Activated naive CD4-positive, alpha-beta T cell treated with Interleukin-2 at 50 U/mL for 16 hours (primary cell): ENCODE results near the gene RFK.
"Not testable (repeated sequence)": the region's sequence is repeated elsewhere in the genome, so short reads cannot be mapped to it uniquely, and the experiment has no call there.

Source experiments
- DNase-seq: peaks from one replicate; pipeline ENCODE4 v3.0.0-alpha.2; 2020

Gene RFK

DNA sequence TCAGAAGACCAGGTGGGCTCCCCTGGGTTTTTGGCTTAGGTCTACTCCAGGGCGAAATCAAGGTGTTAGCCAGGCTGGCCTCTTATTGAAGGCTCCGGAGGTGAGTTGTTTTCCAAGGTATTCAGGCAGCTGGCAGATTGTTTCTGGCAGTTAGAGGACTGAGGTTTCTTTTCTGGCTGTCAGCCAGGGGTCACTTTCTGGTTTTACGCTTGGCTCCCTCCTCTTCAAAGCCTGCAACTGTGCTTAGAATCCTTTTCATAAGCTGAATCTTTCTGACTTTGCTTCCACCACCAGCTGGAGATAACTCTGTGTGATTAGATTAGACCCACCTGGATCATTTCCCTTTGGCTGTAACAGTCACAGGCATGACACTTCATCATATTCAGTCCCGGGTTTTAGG lies 24.6 kb downstream of the RFK start:
- no peak for DNase-seq

DNA sequence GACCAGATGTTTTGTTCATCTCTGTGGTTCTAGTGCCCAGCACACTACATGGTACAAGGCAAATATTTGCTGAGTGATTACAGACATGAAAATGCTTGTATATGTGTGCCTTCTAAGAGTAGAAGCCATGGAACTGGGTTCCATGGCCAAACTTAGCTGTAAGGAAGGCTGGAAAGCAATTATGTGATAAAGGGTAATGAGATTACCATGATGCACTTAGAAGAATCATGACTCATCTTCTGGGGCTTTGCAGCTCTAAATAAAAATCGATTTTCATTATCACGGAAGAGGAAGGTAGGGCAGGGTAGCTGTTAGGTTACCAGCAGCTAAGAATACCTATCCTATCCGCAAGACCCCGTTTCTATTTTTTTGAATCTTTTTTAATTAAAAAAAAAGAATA lies 28.0 kb downstream of the RFK start:
- DNase-seq, result no peak

DNA sequence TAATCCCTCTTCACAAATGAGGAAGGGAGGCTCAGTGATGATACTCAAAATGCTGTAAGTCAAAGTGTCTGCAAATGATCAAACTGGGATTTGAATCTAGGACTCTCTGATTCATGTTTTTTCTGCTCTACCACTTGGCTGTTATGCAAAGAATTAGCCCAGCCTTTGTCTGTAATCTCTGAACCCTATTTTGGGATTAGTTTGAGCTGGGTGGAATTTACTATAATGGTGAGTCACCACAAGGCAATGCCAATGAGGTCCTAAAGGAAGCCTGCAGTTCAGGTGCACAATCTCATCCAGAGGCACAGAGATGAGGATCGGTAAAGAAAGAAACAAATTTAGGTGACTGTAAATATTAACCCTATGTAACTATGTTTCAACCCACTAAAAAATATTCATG lies 29.2 kb downstream of the RFK start:
- no peak for DNase-seq

DNA sequence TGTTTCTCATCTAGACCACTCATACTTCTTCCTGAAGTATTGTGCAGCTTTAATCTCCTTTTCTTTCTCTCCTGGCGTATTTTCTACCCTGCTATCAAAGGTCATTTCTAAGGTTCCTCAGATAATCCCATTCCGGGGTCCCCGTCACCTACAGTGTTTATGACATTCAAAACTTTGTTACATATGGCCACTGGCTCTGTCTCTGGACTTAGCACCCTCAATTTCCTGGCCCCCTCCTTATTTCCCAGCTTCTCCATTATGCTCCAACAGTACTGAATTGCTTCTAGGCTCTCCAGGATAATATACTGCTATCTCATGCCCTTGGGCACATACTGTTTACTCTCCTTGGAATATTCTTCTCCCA lies 31.2 kb downstream of the RFK start:
- DNase-seq, result no peak

DNA sequence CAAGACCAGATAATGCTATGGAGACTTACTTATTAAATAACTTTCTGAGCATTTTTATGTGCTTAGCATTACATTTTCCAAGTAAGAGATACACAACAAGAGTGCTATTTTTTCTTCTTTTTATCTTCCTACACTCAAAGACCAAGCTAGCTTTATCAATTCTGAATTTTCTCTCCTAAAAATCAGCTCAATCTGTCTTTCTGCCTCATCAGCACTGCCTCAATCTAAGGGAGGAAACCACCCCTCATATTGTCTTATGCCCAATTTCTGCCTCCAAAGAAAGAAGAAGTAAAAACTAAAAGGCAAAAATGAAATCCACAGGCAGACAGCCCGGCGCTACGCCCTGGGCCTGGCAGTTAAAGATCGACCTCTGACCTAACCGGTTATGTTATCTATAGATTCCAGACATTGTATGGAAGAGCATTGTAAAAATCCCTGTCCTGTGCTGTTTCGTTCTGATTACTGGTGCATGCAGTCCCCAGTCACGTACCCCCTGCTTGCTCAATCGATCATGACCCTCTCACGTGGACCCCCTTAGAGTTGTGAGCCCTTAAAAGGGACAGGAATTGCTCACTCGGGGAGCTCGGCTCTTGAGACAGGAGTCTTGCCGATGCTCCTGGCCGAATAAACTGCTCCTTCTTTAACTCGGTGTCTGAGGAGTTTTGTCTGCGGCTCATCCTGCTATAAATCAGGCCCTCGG lies 31.7 kb downstream of the RFK start:
- DNase-seq, result not testable (repeated sequence)

DNA sequence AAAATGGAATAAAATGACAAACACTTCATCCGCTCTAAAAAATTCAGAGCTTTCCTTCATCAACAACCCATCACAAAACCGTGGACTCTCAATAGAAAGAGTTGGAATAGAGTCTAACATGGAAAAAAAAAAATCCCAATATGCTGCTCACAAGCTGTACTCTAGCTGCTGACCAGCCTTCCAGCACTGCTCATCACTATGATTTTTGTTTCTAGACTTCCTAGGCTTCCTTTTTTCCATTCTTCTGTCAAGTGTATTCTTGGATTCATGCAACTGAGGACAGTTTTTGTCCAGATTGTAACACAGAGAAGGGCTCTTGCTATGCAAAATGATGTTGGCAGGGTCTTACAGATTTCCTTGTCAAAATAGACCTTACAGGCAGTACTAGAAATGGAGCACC lies 34.5 kb downstream of the RFK start:
- DNase-seq, result no peak

DNA sequence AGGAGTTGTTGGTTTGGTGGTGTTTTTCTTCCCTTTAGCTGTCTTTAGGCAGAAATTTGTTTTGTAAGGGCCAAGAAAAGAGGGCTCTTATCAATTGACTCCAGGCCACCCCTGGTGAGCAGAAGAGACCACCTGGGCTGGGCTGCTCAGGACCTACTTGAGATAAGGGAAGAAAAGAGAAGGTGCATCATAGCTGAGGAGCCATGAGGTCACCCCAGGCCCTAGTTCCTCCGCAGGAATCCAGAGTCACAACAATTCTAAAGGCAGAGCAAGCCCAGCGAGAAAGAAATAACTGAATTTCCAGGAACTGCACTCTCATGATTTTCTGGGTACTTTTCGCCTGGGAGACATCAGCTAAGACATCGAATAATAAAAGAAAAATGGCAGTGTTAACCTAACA lies 34.9 kb downstream of the RFK start:
- no peak for DNase-seq

DNA sequence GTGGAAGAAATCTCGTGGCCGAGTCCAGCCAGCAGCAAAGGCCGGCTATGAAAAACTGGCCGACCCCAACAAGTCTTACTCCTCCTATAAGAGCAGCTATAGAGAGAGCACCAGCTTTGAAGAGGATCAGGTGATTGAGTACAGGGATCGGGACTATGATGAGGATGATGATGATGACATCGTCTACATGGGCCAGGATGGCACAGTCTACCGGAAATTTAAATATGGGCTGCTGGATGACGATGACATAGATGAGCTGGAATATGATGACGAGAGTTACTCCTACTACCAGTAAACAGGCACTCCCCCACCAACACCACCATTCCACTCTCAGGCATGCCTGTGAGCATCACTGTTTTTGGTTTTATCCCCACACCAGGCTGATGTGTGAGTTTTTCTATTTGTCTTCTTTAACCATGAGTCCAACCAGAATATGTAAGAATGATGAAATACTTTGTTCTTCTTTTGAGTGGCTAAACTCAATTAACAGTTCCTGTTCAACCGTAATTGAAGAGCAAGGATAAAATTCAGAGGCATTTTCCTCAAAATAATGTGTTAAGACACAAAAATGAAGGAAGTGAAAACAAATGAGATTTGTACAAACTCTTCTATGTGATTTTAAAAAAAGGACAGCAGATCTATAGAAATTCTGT lies 35.5 kb downstream of the RFK start:
- no peak for DNase-seq

DNA sequence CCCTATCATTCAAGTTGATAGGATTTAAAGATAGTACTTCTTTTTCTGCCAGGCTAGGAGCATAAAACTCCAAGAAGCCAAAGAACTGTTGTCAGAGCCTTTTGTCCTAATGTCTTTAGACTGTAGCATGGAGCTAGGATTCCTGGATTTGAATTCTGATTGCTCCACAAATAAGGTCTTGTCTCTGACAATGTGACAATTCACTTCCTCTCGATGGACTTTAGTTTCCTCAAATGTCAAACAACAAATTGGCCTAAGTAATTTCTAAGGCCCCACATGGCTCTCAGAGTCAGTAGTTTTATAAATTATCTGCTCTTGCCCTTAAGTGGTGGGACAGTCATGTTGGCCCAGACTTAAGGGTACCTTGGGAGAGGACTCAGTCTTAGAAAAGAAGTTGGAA lies 36.7 kb downstream of the RFK start:
- no peak for DNase-seq

DNA sequence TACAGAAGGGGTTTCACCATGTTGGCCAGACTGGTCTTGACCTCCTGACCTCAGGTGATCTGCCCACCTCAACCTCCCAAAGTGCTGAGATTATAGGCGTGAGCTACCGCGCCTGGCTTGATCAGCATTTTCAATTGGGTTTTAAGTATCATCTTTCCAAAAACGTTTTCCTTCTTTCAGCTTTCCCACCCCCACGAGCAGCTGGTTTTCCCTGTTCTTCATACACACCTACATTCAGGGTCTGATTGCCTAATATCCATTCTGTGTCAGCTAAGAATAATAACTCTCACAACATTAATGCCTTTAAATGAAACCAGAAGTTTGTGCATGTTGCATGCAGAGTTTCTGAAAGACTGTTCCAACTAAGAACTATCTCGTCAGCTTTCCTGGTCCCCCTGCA lies 38.3 kb downstream of the RFK start:
- DNase-seq, result no peak

DNA sequence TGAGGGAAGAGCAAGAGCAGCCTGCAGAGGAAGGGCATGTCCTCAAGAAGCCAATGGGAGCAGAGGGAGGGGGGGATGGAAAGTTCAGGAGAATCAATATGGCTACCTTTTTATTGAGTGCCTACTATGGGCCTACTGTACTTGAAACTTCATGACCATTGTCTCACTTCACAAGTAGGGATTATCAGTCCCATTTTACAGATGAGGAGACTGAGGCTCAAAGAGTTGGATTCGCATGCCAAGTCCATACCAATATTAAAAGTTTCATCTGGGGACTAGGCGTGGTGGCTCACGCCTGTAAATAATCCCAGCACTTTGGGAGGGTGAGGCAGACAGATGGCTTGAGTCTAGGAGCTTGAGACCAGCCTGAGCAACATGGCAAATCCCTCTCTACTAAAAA lies 40.0 kb downstream of the RFK start:
- no peak for DNase-seq

DNA sequence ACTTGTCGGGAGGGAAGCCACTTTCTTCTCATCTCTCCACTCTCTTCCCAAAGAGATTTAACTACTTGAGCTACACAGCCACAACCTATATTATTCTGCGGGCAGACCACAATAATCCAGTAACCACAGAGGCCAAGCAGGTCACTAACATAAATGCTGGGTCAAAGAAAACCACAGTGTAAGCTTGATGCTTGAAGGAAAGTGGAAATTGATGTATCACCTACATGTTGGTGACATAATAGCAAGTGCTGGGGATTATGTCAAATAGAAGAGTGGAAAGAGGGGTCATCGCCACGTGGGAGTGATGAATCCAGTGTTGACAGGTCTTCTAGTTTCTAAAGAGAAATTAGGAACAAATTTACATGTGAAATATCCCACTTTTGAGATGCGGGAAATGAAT lies 40.9 kb downstream of the RFK start:
- no peak for DNase-seq

DNA sequence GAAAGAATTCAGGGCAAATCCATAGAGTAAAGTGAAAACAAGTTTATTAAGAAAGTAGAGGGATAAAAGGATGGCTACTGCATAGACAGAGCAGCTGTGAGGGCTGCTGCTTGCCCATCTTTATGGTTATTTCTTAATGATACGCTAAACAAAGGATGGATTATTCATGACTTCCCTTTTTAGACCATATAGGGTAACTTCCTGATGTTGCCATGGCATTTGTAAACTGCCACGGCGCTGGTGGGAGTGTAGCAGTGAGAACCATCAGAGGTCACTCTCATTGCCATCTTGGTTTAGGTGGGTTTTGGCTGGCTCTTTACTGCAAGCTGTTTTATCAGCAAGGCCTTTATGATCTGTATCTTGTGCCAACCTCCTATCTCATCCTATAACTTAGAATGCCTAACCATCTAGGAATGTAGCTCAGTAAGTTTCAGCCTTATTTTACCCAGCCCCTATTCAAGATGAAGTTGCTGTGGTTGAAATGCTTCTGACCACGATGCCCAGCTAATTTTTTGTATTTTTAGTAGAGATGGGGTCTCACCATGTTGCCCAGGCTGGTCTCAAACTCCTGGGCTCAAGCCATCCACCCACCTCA lies 42.1 kb downstream of the RFK start:
- DNase-seq, result no peak

DNA sequence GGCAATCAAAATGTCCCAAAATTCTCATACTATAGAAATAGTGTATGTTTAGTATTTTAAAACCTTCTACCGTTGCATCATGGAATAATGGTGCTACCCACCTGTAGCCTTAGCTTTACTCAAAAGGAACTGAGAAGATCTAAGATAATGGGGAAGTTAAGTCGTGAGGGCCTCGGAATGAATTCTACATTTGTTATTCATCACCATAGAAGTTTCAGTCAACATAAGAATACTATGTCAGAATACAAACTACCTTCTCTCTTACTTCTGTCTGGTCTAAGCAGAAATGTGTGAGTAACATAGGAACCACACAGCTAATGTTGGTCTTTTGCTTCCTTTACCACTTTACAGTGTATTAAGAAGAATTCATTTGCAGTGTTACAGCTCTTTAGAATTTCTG lies 43.2 kb downstream of the RFK start:
- DNase-seq, result no peak

DNA sequence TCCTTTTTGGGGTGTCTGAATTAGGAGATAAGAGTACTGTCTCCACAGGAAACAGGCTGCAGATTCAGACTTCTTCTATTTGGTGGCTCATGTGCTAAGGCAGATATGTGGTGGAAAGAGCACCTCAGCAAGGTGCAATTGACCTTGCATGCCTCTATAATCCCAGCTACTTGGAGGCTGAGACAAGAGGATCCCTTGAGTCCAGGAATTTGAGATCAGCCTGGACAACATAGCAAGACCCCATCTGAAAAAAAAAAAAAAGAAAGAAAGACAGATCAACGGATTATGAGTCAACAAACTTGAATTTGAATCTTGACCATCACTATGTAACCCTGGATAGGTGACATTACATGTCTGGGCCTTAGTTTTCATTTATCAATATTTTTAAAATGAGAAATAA lies 44.4 kb downstream of the RFK start:
- DNase-seq, result no peak

DNA sequence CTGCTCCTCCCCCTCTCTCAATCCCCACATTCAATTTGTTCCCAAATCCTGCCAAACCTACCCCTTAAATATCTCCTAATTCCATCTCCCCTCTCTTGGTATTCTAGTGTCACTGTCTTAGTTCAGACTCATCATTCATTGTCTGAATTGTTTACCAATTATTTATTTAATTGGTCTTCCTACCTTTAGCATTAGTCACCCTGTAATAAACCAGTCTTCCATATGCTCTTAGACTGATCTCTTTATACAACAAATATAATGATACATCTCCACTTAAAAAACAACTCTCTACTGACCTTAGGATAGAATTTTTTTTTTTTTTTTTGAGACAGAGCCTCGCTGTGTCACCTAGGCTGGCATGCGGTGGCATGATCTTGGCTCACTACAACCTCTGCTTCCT lies 51.4 kb downstream of the RFK start:
- DNase-seq, result no peak

DNA sequence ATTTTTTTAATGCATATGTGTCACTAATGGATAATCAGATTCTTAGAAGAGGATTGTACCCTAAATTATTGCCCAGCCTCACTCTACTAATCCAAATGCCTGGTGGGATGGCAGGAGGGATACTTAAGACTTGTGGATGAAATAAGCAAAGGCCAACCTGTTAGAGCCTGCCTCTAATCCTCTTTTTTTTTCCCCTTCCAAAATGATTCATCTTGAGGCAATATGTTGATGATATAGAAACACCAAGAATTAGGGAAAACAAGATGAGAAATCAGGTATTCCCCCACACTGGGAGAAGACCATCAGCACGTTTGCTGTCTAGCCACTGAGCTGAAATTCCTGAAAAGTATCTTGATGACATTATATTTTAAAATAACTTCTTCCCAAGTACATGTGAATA lies 52.0 kb downstream of the RFK start:
- no peak for DNase-seq

DNA sequence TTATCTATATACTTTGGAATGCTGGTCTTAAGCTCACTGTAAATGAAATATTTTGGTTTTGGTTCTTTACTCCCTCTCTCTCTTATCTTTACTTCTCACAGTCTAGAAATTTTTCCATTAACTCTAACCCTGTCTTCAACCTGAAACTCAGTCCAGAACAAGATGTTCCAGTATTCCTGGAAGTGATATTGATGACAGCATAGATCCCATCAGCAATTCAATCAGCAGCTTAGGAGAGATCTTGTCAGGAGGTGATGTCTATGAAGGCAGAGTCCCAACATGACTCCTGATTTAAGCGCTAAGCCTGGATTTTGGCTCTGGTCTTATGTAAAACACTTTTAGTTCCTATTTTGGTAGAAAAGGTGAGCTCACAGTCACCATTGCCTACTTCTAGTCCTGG lies 52.6 kb downstream of the RFK start:
- DNase-seq, result no peak

DNA sequence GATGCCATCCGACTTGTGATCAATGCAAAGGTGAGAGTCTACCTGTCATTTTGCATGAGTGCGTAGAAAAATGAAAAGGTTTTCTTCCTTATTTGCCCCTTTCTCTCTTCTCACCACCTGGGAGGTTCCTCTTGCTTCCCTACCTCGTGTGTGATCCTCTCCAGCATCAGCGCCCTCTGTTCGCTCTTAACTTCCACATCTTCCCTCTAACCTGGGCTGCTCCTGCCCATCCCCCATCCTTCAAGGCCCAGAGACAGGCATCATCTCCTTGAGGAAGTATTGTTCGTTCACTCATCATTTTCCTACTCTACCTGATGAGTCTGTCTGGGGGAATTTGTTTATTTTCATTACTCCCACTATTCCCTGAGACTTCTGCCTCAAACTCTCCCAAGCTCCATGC lies 55.8 kb downstream of the RFK start:
- DNase-seq, result no peak

DNA sequence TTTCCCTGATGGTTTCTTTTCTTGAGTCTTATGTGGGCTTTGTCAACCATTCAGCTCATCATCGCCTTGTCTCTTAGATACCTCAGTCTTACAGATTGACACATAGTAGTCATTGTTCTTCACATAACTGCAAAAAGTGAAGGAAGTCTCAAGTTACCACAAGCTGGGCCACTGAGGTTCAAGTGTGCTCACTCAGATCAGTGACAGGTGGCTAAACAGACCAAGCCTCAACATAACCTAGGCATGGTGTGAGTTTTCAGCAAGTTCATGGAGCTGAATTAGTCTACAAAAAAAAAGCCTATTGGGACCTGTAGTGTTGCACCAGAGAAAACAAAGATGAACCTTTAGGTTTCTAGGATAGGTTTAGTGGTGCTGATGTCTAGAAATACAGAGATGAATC lies 58.2 kb downstream of the RFK start:
- DNase-seq, result no peak
